ENCODE measurements around the gene RBFOX1. TPM values are rescaled to one million over a fixed set of nuclear protein-coding genes. Genes with fewer than 3 reads are reported as not detected.
"Not testable (repeated sequence)": the region's sequence is repeated elsewhere in the genome, so short reads cannot be mapped to it uniquely, and the experiment has no call there.

Gene RBFOX1
- total RNA-seq, 1 donor from 2014 or later: 3.1 TPM

DNA sequence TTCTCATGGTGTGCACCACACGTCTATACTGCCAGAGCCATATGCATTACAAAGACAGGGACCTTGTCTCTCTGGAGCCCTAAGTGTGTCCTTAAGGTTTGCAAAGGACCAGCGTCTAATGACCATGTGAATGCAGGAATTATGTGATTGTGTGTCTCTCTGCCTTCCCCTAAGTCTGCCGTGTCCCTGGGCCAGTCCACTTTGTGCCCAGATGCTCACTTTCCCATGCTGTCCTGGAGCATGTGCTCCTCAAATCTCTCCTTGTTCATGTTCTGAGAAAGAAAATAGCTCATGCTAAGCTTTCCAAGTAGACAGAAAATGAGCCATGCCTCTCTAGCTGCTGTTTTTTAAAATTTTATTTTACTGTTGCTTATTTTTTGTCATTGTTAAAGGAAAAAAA, 125.5 kb downstream of the RBFOX1 start:
- no peak for DNase-seq (ENCODE audit: low spot score)

- DNase-seq (ENCODE audit: low spot score): no peak
Observed at GRCh38 chr16:7470344-7470743, 137.7 kb downstream of the RBFOX1 start.

GRCh38 chr16:7471268-7471667, 138.6 kb downstream of the RBFOX1 start:
- no peak for DNase-seq (ENCODE audit: low spot score)

GRCh38 chr16:7482032-7482431, 149.4 kb downstream of the RBFOX1 start:
- DNase-seq (ENCODE audit: low spot score): no peak

GRCh38 chr16:7482596-7483290, 150.1 kb downstream of the RBFOX1 start:
- no peak for DNase-seq (ENCODE audit: low spot score)

- DNase-seq (ENCODE audit: low spot score): no peak
Observed at GRCh38 chr16:7487574-7488323, 155.1 kb downstream of the RBFOX1 start.

- no peak for DNase-seq (ENCODE audit: low spot score)
Observed at GRCh38 chr16:7492122-7492521, 159.5 kb downstream of the RBFOX1 start.

- no peak for DNase-seq (ENCODE audit: low spot score)
Observed at GRCh38 chr16:7493133-7493532, 160.5 kb downstream of the RBFOX1 start.

- DNase-seq (ENCODE audit: low spot score): peak; percentile 23
Observed at GRCh38 chr16:7497691-7498090, 165.0 kb downstream of the RBFOX1 start.

DNA sequence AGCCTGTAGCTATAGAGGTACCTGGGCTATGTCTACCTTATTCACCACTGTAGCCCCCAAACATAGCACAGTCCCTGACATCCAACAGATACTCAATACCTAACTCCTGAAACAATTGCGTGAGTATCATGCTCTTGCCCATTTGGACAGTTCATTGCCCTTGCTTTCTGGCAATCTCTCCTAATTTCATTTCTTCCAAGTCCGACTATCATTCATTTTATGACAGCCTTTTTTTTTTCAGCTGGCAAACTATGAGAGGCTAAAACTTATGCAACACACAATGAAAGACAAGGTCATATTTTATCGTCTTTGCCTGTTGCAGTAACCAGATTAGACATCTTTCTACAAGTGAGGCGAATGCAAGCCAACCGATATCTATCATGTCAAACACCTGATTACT, 169.2 kb downstream of the RBFOX1 start:
- no peak for DNase-seq (ENCODE audit: low spot score)

DNA sequence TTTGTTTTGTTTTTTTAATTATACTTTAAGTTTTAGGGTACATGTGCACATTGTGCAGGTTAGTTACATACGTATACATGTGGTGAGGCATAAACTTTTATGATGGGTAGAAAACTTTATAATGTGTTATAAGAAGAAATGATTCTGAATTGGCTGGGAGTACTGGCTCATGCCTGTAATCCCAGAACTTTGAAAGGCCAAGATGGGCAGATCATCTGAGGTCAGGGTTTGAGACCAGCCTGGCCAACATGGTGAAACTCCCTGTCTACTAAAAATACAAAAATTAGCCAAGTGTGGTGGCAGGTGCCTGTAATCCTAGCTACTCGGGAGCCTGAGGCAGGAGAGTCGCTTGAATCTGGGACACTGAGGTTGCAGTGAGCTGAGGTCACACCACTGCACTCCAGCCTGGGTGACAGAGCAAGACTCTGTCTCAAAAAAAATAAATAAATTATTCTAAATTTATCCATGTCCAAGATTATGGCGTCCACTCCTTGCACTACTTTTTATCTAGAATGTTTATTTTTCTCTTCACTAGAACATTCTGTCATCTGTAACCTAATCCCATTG, 170.0 kb downstream of the RBFOX1 start:
- not testable (repeated sequence) for DNase-seq (ENCODE audit: low spot score)

GRCh38 chr16:7503666-7504065, 171.0 kb downstream of the RBFOX1 start:
- DNase-seq (ENCODE audit: low spot score): no peak

- DNase-seq (ENCODE audit: low spot score): no peak
Observed at GRCh38 chr16:7504844-7505243, 172.2 kb downstream of the RBFOX1 start.

DNA sequence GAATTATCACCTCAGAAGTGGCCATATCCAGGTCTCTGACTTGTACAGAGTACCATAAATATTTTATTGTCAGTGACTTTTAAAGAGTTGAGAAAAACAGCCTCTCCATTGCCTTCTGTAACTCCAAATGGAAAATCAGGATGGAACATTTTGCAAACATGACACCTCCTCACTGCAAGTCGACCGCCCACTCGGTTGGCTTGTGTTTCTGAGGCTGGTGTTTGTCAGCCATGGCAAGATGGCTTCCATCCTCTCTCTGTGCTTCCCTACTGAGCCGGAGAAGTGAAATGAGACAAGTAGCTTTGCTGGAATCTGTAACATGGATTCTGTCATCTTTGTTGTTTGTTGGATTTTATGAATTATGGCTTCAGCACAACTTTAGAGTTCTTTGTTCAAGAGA, 172.8 kb downstream of the RBFOX1 start:
- no peak for DNase-seq (ENCODE audit: low spot score)

DNA sequence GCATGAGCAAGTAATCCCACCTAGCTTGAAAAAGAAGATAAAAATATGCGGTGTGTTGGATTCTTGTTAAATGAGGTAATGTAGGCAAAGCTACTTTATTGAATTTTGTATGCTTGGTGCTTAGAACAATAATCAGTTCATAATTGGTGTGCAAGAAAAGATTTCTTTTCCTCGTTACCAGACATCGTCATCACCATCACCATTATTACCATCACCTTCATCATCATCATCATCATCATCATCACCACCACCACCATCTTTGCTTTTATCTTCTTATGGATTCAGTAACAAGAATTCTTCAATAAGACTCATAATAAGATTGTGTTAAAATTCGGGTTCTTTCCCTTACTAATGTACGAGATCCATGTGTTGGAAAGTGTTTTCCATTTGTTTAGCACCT, 173.7 kb downstream of the RBFOX1 start:
- DNase-seq (ENCODE audit: low spot score): no peak

GRCh38 chr16:7508656-7509055, 176.0 kb downstream of the RBFOX1 start:
- DNase-seq (ENCODE audit: low spot score): no peak

DNA sequence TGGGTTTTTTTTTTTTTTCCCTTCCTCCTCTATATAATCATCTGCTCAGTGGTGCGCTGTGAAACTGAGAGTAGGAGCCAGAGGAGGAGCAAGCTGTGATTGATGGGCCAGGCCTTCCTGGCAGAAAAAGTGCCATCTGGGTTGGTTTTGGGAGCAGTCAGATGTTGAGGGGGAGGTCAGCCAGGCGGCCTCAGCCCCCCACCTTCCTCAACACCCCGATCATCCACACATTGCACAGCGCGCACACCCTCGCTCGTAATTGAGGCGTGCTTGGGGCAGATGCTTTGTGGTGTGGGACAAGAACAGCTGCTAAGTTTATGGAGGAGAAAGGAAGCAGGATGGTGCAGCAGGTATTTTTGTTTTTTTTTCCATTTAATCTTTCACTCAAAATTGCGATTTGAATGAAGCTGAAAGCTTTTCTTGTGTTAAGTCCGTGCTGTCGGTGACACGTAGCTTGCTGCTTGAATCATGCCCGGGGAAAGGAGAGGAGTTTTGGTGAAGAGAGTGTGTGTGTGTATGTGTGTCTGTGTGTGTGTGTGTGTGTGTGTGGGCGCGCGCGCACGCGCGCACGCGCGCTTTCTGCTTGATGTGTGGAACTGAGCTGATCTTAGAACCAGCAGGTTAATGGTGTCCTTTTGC, 177.4 kb downstream of the RBFOX1 start:
- no peak for DNase-seq (ENCODE audit: low spot score)

GRCh38 chr16:7511549-7512260, 179.1 kb downstream of the RBFOX1 start:
- no peak for DNase-seq (ENCODE audit: low spot score)

DNA sequence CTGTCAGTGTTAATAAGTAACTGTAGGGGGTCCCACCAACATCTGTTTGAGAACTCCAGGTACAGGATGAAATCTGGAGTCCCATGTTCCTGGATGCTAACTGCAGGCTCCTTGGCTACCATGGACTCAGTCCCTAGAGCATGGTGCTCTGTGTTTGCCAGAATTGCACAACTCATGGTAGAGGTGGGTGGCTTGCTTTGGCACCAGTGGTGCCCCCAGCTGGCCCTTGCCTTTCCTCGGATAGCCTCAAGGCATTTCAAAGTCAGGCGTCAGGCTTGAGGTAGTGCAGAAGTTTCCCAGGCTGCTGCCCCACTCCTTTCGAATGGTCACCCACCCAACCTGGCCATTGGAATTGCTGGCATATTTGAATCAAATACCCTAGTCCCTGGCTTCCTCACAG, 179.9 kb downstream of the RBFOX1 start:
- DNase-seq (ENCODE audit: low spot score): no peak

- DNase-seq (ENCODE audit: low spot score): no peak
Observed at GRCh38 chr16:7513429-7513828, 180.8 kb downstream of the RBFOX1 start.

- DNase-seq (ENCODE audit: low spot score): no peak
Observed at GRCh38 chr16:7515543-7515942, 182.9 kb downstream of the RBFOX1 start.

GRCh38 chr16:7517496-7517895, 184.9 kb downstream of the RBFOX1 start:
- no peak for DNase-seq (ENCODE audit: low spot score)

All from umbilical cord (tissue), 2 donors.